GM12872 (cell line): ENCODE measurements around the gene EPHA10.

ENCODE experiments used
- CTCF ChIP-seq: IDR thresholded peaks from 3 replicates; pipeline ENCODE4 v1.5.1; 2011; ENCODE audit warnings: low read depth, mild to moderate bottlenecking, low read length, moderate library complexity; ENCODE audit not compliant: insufficient read depth

The EPHA10 gene

GRCh38 chr1:37752583-37753471 lies 12.1 kb downstream of the EPHA10 start:
- no peak for TF ChIP-seq CTCF

- no peak for TF ChIP-seq CTCF
These were observed 12.7 kb downstream of the EPHA10 start for GRCh38 chr1:37752213-37752582.

GRCh38 chr1:37748565-37748964 lies 16.4 kb downstream of the EPHA10 start:
- TF ChIP-seq CTCF, result no peak

- no peak for TF ChIP-seq CTCF
These were observed 18.1 kb downstream of the EPHA10 start for GRCh38 chr1:37746806-37747205.

GRCh38 chr1:37741662-37742061 lies 23.3 kb downstream of the EPHA10 start:
- TF ChIP-seq CTCF, result no peak

GRCh38 chr1:37741130-37741529 lies 23.8 kb downstream of the EPHA10 start:
- TF ChIP-seq CTCF, result no peak

GRCh38 chr1:37739222-37739621 lies 25.7 kb downstream of the EPHA10 start:
- no peak for TF ChIP-seq CTCF
